ENCODE data around the gene ADAT2. TPM values are rescaled to one million over a fixed set of nuclear protein-coding genes. Genes with fewer than 3 reads are reported as not detected.

ADAT2 gene
- total RNA-seq, 2 experiments from 2014 or later = 23.6 to 26.0 TPM

GRCh38 chr6:143441010-143441409, 9.5 kb downstream of the ADAT2 start:
- peaks cover 64% of the 10 kb centered on the region for H3K36me3 Mint-ChIP-seq (ENCODE audit: low read depth)
- ATAC-seq = no peak
- H3K4me1 Mint-ChIP-seq = peaks cover 38% of the 10 kb centered on the region
- no peak for DNase-seq
- no peaks in the 10 kb centered on the region for H3K9me3 Mint-ChIP-seq (ENCODE audit: low read depth)
- POLR2A ChIA-PET = no interaction called here
- H3K4me3 Mint-ChIP-seq = no peak overlapping the region
- CTCF ChIA-PET = no interaction called here
- no peaks in the 10 kb centered on the region for H3K27me3 Mint-ChIP-seq
- peak overlapping the region; percentile 19 for H3K27ac Mint-ChIP-seq
- intact Hi-C loops (cut with DNase I, micrococcal nuclease) = no loop called here

- CTCF ChIA-PET = interaction anchor here (0.8 to 1.4 kb wide), 5 partner anchors 10 to 957 kb away, joined by 3 to 4 read pairs (median 3); no protein-coding TSS in a partner anchor
- Mint-ChIP-seq H3K27me3 (no peaks in the 10 kb centered on the region), H3K4me3 (no peak overlapping the region), H3K27ac (no peak overlapping the region), H3K4me1 (peaks cover 7% of the 10 kb centered on the region), H3K9me3 (ENCODE audit: low read depth) (no peaks in the 10 kb centered on the region), H3K36me3 (ENCODE audit: low read depth) (peaks cover 31% of the 10 kb centered on the region)
- intact Hi-C loops (cut with DNase I, micrococcal nuclease) = no loop called here
- DNase-seq = no peak
- POLR2A ChIA-PET = no interaction called here
- ATAC-seq = no peak
These were observed 17.9 kb downstream of the ADAT2 start for GRCh38 chr6:143432588-143432987.

DNA sequence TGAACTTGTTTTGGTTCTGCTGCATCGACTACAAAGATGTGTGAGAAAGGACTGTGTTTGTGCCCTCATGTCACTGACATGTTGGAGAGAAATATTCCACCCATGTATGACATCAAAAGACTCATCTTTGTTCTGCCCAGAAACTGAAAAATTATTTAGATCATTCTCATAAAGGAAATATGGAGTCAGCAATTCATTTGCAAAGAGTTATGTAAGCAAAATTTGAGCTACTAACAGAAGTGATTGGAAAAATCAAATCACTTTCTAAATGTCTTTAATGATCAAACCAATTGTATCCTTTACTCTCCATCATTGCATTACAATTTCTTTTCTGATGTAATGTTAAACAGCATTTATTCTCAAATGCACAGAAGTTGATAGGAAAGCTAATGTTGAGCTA, 19.3 kb downstream of the ADAT2 start:
- ChIA-PET CTCF (interaction anchor here (0.7 kb wide), 1 partner anchor 30 kb away, joined by 3 read pairs; no protein-coding TSS in a partner anchor), POLR2A (no interaction called here)
- H3K9me3 Mint-ChIP-seq (ENCODE audit: low read depth) = no peaks in the 10 kb centered on the region
- peaks cover 28% of the 10 kb centered on the region for H3K36me3 Mint-ChIP-seq (ENCODE audit: low read depth)
- H3K4me3 Mint-ChIP-seq = no peak overlapping the region
- intact Hi-C loops (cut with DNase I, micrococcal nuclease) = no loop called here
- no peaks in the 10 kb centered on the region for H3K27me3 Mint-ChIP-seq
- no peak overlapping the region for H3K27ac Mint-ChIP-seq
- ATAC-seq (no peak), DNase-seq (no peak)
- H3K4me1 Mint-ChIP-seq = peaks cover 7% of the 10 kb centered on the region

- ATAC-seq = no peak
- ChIA-PET POLR2A (no interaction called here), CTCF (no interaction called here)
- Mint-ChIP-seq H3K27ac (no peak overlapping the region), H3K9me3 (ENCODE audit: low read depth) (no peaks in the 10 kb centered on the region), H3K4me3 (no peak overlapping the region), H3K36me3 (ENCODE audit: low read depth) (peaks cover 26% of the 10 kb centered on the region), H3K27me3 (no peaks in the 10 kb centered on the region), H3K4me1 (peaks cover 7% of the 10 kb centered on the region)
- intact Hi-C loops (cut with DNase I, micrococcal nuclease) = loop anchor here (5.0 kb wide), 3 partner anchors 198 to 958 kb away; no protein-coding TSS in a partner anchor
- DNase-seq = no peak
These were observed 20.5 kb downstream of the ADAT2 start for GRCh38 chr6:143429970-143430369.

GRCh38 chr6:143427109-143427817, 23.2 kb downstream of the ADAT2 start:
- CTCF ChIA-PET = interaction anchor here (0.5 to 2.6 kb wide), 25 partner anchors 9 to 952 kb away, joined by 3 to 15 read pairs (median 4); no protein-coding TSS in a partner anchor
- POLR2A ChIA-PET = no interaction called here
- ATAC-seq = peak; percentile 100
- H3K4me3 Mint-ChIP-seq = no peak overlapping the region
- no peaks in the 10 kb centered on the region for H3K27me3 Mint-ChIP-seq
- intact Hi-C loops (cut with DNase I, micrococcal nuclease) = loop anchor here (1.0 to 5.0 kb wide), 8 partner anchors 194 to 955 kb away; no protein-coding TSS in a partner anchor
- peaks cover 7% of the 10 kb centered on the region for H3K4me1 Mint-ChIP-seq
- no peak overlapping the region for H3K27ac Mint-ChIP-seq
- no peaks in the 10 kb centered on the region for H3K9me3 Mint-ChIP-seq (ENCODE audit: low read depth)
- peaks cover 16% of the 10 kb centered on the region for H3K36me3 Mint-ChIP-seq (ENCODE audit: low read depth)
- DNase-seq = peak; percentile 86

DNA sequence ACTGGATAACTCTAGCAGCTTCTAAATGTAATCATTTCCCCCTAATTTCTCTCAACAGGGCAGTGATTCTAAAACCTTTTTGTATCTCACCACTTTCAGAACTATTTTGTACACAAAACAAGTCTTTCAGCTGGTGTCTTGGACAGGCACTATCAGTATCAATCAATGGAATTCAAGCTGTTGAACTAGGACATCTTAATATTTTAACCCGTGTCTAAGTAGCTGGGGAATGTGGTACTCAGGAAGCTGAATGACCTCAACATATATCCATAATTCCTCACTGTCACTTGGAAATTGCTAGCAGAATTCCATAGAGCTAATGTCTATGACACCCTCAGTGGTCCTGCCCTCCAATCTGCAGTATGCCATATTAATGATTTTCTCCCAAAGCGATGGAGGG, 24.5 kb downstream of the ADAT2 start:
- no peak overlapping the region for H3K27ac Mint-ChIP-seq
- H3K9me3 Mint-ChIP-seq (ENCODE audit: low read depth) = no peaks in the 10 kb centered on the region

GRCh38 chr6:143419526-143419925, 31.0 kb downstream of the ADAT2 start:
- POLR2A ChIA-PET = interaction anchor here (0.6 kb wide), 1 partner anchor 742 kb away, joined by 3 read pairs; no protein-coding TSS in a partner anchor
- no peak overlapping the region for H3K4me3 Mint-ChIP-seq
- H3K27me3 Mint-ChIP-seq = no peaks in the 10 kb centered on the region
- no peak for DNase-seq
- no peak overlapping the region for H3K27ac Mint-ChIP-seq
- CTCF ChIA-PET = no interaction called here
- H3K4me1 Mint-ChIP-seq = no peaks in the 10 kb centered on the region
- no peaks in the 10 kb centered on the region for H3K9me3 Mint-ChIP-seq (ENCODE audit: low read depth)
- intact Hi-C loops (cut with DNase I, micrococcal nuclease) = no loop called here
- H3K36me3 Mint-ChIP-seq (ENCODE audit: low read depth) = peaks cover 18% of the 10 kb centered on the region
- no peak for ATAC-seq

More for the DNA sequence above, 24.5 kb downstream of the ADAT2 start:
- ChIA-PET CTCF (interaction anchor here (0.6 to 2.7 kb wide), 8 partner anchors 11 to 951 kb away, joined by 3 to 15 read pairs (median 4); no protein-coding TSS in a partner anchor), POLR2A (interaction anchor here (0.6 kb wide), 1 partner anchor 403 kb away, joined by 3 read pairs; no protein-coding TSS in a partner anchor)
- Mint-ChIP-seq H3K4me1 (peaks cover 1% of the 10 kb centered on the region), H3K36me3 (ENCODE audit: low read depth) (peaks cover 16% of the 10 kb centered on the region), H3K4me3 (no peak overlapping the region), H3K27me3 (no peaks in the 10 kb centered on the region)
- no peak for DNase-seq
- intact Hi-C loops (cut with DNase I, micrococcal nuclease) = loop anchor here (2.0 to 5.0 kb wide), 4 partner anchors 194 to 954 kb away; no protein-coding TSS in a partner anchor
- no peak for ATAC-seq

GRCh38 chr6:143414769-143415168, 35.7 kb downstream of the ADAT2 start:
- no peaks in the 10 kb centered on the region for H3K4me1 Mint-ChIP-seq
- H3K9me3 Mint-ChIP-seq (ENCODE audit: low read depth) = no peaks in the 10 kb centered on the region
- intact Hi-C loops (cut with DNase I, micrococcal nuclease) = no loop called here
- peaks cover 6% of the 10 kb centered on the region for H3K36me3 Mint-ChIP-seq (ENCODE audit: low read depth)
- H3K27me3 Mint-ChIP-seq = no peaks in the 10 kb centered on the region
- H3K4me3 Mint-ChIP-seq = no peak overlapping the region
- DNase-seq (no peak), ATAC-seq (no peak)
- CTCF ChIA-PET = interaction anchor here (1.2 to 3.2 kb wide), 4 partner anchors 10 to 14 kb away, joined by 3 to 12 read pairs (median 4); no protein-coding TSS in a partner anchor
- H3K27ac Mint-ChIP-seq = no peak overlapping the region
- POLR2A ChIA-PET = no interaction called here

DNA sequence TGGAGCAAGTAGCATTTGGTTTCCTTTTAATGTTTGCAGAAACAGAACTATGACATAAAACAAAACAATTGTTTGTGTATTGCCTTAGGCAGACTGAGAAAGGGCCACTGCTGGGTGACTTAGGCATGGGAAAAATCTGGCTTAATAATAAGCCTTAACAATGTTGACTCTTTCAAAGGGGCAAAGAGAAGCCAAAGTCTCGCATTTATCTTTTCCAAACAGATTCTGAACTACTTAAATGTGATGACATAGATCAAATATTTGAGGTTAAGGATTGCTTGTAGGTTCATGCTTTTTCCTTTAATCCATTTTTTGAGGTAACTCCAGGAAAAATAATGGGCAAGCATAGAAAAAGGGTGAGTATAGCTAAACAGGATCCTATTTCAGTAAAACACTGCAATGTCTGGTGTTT, 39.6 kb downstream of the ADAT2 start:
- intact Hi-C loops (cut with DNase I, micrococcal nuclease) = no loop called here
- ATAC-seq = no peak

GRCh38 chr6:143408787-143409162, 41.7 kb downstream of the ADAT2 start:
- Mint-ChIP-seq H3K36me3 (ENCODE audit: low read depth) (no peaks in the 10 kb centered on the region), H3K27me3 (no peaks in the 10 kb centered on the region), H3K9me3 (ENCODE audit: low read depth) (no peaks in the 10 kb centered on the region), H3K4me3 (no peak overlapping the region), H3K27ac (no peak overlapping the region), H3K4me1 (no peaks in the 10 kb centered on the region)
- ATAC-seq = no peak
- no peak for DNase-seq
- POLR2A ChIA-PET = no interaction called here
- CTCF ChIA-PET = no interaction called here
- intact Hi-C loops (cut with DNase I, micrococcal nuclease) = no loop called here

More for the DNA sequence above, 39.6 kb downstream of the ADAT2 start:
- ChIA-PET CTCF (interaction anchor here (0.8 kb wide), 1 partner anchor 692 kb away, joined by 6 read pairs; no protein-coding TSS in a partner anchor), POLR2A (no interaction called here)
- Mint-ChIP-seq H3K27ac (no peak overlapping the region), H3K27me3 (no peaks in the 10 kb centered on the region), H3K4me3 (no peak overlapping the region), H3K4me1 (no peaks in the 10 kb centered on the region), H3K9me3 (ENCODE audit: low read depth) (no peaks in the 10 kb centered on the region), H3K36me3 (ENCODE audit: low read depth) (no peaks in the 10 kb centered on the region)
- no peak for DNase-seq

DNA sequence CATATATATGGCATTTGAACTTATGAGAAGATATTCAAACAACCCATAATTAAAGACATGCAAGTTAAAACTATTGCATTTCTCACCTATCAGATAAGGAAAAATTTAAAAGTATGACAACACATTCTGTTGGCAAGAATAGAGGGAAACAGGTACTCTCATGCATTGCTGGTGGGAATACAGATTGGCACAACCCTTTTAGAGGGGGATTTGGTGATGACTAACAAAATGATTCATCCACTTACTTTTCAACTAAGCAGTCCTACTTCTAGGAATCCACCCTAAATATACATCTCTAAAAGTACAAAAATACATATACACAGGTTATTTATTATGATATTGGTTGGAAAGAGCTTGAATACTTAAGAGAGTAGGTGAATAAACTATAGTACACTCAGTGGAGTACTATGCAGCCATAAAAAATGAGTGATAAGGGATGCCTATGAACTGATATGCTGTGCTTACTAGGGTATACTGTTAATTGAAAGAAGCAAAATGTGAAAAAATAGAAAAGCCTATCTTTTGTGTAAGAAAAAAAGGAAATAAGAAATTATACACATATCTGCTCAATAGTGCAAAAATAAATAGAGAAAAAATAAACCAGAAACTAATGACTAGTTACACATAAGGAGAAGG, 42.2 kb downstream of the ADAT2 start:
- Mint-ChIP-seq H3K4me3 (no peak overlapping the region), H3K27ac (no peak overlapping the region), H3K36me3 (ENCODE audit: low read depth) (no peaks in the 10 kb centered on the region), H3K4me1 (no peaks in the 10 kb centered on the region), H3K27me3 (no peaks in the 10 kb centered on the region), H3K9me3 (ENCODE audit: low read depth) (no peaks in the 10 kb centered on the region)
- no peak for ATAC-seq
- POLR2A ChIA-PET = no interaction called here
- CTCF ChIA-PET = no interaction called here
- intact Hi-C loops (cut with DNase I, micrococcal nuclease) = no loop called here
- DNase-seq = no peak

DNA sequence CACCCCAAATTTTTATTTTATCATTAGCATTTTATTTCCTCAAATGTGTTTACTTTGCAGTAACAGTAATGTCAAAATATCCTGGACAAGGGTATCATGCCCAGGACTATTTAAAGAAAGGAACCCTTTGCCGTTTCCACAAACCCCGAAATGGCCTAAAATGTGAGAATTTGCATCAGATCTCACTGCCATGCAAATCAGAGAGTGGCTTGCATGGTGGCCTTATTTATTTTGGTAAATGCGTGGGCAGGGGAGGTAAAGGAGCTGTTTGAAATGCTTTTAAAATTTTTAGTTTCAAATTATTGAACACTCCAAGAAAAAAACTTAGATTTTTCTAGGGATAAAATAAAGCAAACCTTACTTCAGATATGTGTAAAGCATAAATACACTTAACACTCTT, 43.8 kb downstream of the ADAT2 start:
- Mint-ChIP-seq H3K9me3 (ENCODE audit: low read depth) (no peaks in the 10 kb centered on the region), H3K27me3 (no peaks in the 10 kb centered on the region), H3K27ac (no peak overlapping the region), H3K36me3 (ENCODE audit: low read depth) (no peaks in the 10 kb centered on the region), H3K4me1 (peaks cover 4% of the 10 kb centered on the region), H3K4me3 (no peak overlapping the region)
- ATAC-seq = no peak
- intact Hi-C loops (cut with DNase I, micrococcal nuclease) = no loop called here
- POLR2A ChIA-PET = no interaction called here
- CTCF ChIA-PET = no interaction called here
- DNase-seq = no peak

Measured in activated CD4-positive, alpha-beta T cell treated with anti-CD3 and anti-CD28 coated beads for 36 hours (primary cell).